H9 (cell line): Measurements from ENCODE around the gene TOR1A. TPM values are rescaled to one million over a fixed set of nuclear protein-coding genes. Genes with fewer than 3 reads are reported as not detected.

Experiments used
- DNase-seq: peaks from one replicate; pipeline ENCODE4 v3.0.0-alpha.2; 2017
- H2AFZ ChIP-seq: one replicate; pipeline ENCODE4 v1.6.1; 2013; ENCODE audit warnings: mild to moderate bottlenecking, low read length, control low read depth, moderate library complexity
- H2AK5ac ChIP-seq: 2 replicates; pipeline ENCODE4 v1.6.1; 2013; ENCODE audit warnings: low read length, control low read depth, mixed read lengths; ENCODE audit not compliant: insufficient read length
- H2BK120ac ChIP-seq: one replicate; pipeline ENCODE4 v1.6.1; 2013; ENCODE audit warnings: low read depth, mild to moderate bottlenecking, low read length, control low read depth, inconsistent platforms; ENCODE audit not compliant: poor library complexity, severe bottlenecking
- H2BK12ac ChIP-seq: 2 replicates; pipeline ENCODE4 v1.6.1; 2013; ENCODE audit warnings: low read length, control low read depth, mixed read lengths, low read depth; ENCODE audit not compliant: insufficient read length
- H2BK15ac ChIP-seq: 2 replicates; pipeline ENCODE4 v1.6.1; 2013; ENCODE audit warnings: low read depth, low read length, control low read depth
- H2BK20ac ChIP-seq: one replicate; pipeline ENCODE4 v1.6.1; 2013; ENCODE audit warnings: low read depth, mild to moderate bottlenecking, low read length, control low read depth, inconsistent platforms; ENCODE audit not compliant: poor library complexity, severe bottlenecking
- H2BK5ac ChIP-seq: 2 replicates; pipeline ENCODE4 v1.6.1; 2013; ENCODE audit warnings: low read length, control low read depth, mixed read lengths; ENCODE audit not compliant: insufficient read length
- H3K14ac ChIP-seq: 2 replicates; pipeline ENCODE4 v1.6.1; 2013; ENCODE audit warnings: low read length, control low read depth; ENCODE audit not compliant: insufficient read depth
- H3K18ac ChIP-seq: 2 replicates; pipeline ENCODE4 v1.6.1; 2013; ENCODE audit warnings: low read depth, mild to moderate bottlenecking, mixed read lengths, low read length, control low read depth; ENCODE audit not compliant: insufficient read length
- H3K23ac ChIP-seq: 2 replicates; pipeline ENCODE4 v1.6.1; 2013; ENCODE audit warnings: low read length, control low read depth, mixed read lengths, low read depth; ENCODE audit not compliant: insufficient read length
- H3K23me2 ChIP-seq: 2 replicates; pipeline ENCODE4 v1.6.1; 2013; ENCODE audit warnings: low read depth, mild to moderate bottlenecking, mixed read lengths, low read length, control low read depth; ENCODE audit not compliant: insufficient read length, poor library complexity, severe bottlenecking
- H3K27ac ChIP-seq: 2 replicates; pipeline ENCODE4 v1.5.1; 2013; ENCODE audit warnings: low read length, control low read depth, mixed read lengths, low read depth; ENCODE audit not compliant: insufficient read length
- H3K27me3 ChIP-seq: 2 replicates; pipeline ENCODE4 v1.6.1; 2013; ENCODE audit warnings: low read length, control low read depth, inconsistent platforms; ENCODE audit not compliant: insufficient read depth
- H3K4ac ChIP-seq: 2 replicates; pipeline ENCODE4 v1.6.1; 2013; ENCODE audit warnings: low read depth, mild to moderate bottlenecking, control low read depth, inconsistent platforms, low read length, moderate library complexity
- H3K4me1 ChIP-seq: 2 replicates; pipeline ENCODE4 v1.6.1; 2013; ENCODE audit warnings: low read length, control low read depth, inconsistent platforms; ENCODE audit not compliant: insufficient read depth
- H3K4me2 ChIP-seq: 2 replicates; pipeline ENCODE4 v1.6.1; 2013; ENCODE audit warnings: low read length, control low read depth, mixed read lengths; ENCODE audit not compliant: insufficient read length, insufficient read depth
- H3K56ac ChIP-seq: 2 replicates; pipeline ENCODE4 v1.6.1; 2013; ENCODE audit warnings: low read depth, mild to moderate bottlenecking, mixed read lengths, low read length, control low read depth; ENCODE audit not compliant: insufficient read length
- H3K79me1 ChIP-seq: 2 replicates; pipeline ENCODE4 v1.6.1; 2013; ENCODE audit warnings: low read depth, mild to moderate bottlenecking, moderate library complexity, low read length, control low read depth, inconsistent platforms; ENCODE audit not compliant: insufficient read depth, poor library complexity, severe bottlenecking
- H3K79me2 ChIP-seq: 2 replicates; pipeline ENCODE4 v1.6.1; 2013; ENCODE audit warnings: low read length, control low read depth, inconsistent platforms; ENCODE audit not compliant: insufficient read depth
- H3K9ac ChIP-seq: 2 replicates; pipeline ENCODE4 v1.6.1; 2013; ENCODE audit warnings: low read length, control low read depth, mixed read lengths; ENCODE audit not compliant: insufficient read length; ENCODE audit errors: extremely low read depth
- H3K9me3 ChIP-seq: one replicate; pipeline ENCODE4 v1.6.1; 2013; ENCODE audit warnings: low read depth, low read length, inconsistent platforms; ENCODE audit not compliant: control insufficient read depth
- H3T11ph ChIP-seq: one replicate; pipeline ENCODE4 v1.6.1; 2013; ENCODE audit warnings: mild to moderate bottlenecking, low read length, control low read depth, inconsistent platforms
- H4K20me1 ChIP-seq: one replicate; pipeline ENCODE4 v1.6.1; 2013; ENCODE audit not compliant: control insufficient read depth, insufficient read length, insufficient read depth
- H4K5ac ChIP-seq: 2 replicates; pipeline ENCODE4 v1.6.1; 2013; ENCODE audit warnings: low read depth, mild to moderate bottlenecking, mixed read lengths, low read length, control low read depth; ENCODE audit not compliant: insufficient read length
- H4K8ac ChIP-seq: replicated peaks from 2 replicates; pipeline ENCODE4 v1.6.1; 2013; ENCODE audit warnings: low read length, control low read depth, mixed read lengths, low read depth; ENCODE audit not compliant: insufficient read length
- H4K91ac ChIP-seq: 2 replicates; pipeline ENCODE4 v1.6.1; 2013; ENCODE audit warnings: low read depth, mild to moderate bottlenecking, moderate library complexity, mixed read lengths, low read length, control low read depth; ENCODE audit not compliant: insufficient read length
- H3K27ac Mint-ChIP-seq, 3 experiments: 2 replicates in 2 of 3; 3 replicates in 1 of 3; pipeline ENCODE4 v1.8.0; 2020 to 2021; ENCODE audit warnings: mixed read lengths in 3 of 3, mild to moderate bottlenecking in 1 of 3, moderate library complexity in 1 of 3
- H3K27me3 Mint-ChIP-seq: 2 replicates; pipeline ENCODE4 v1.8.0; 2021; ENCODE audit warnings: low read depth, mild to moderate bottlenecking, moderate library complexity, mixed read lengths
- H3K36me3 Mint-ChIP-seq, 3 experiments: 2 replicates in 2 of 3; 3 replicates in 1 of 3; pipeline ENCODE4 v1.8.0; 2020 to 2021; ENCODE audit warnings: low read depth in 3 of 3, mixed read lengths in 3 of 3; ENCODE audit not compliant: insufficient read depth in 1 of 3
- H3K4me1 Mint-ChIP-seq, 2 experiments: 2 replicates each; pipeline ENCODE4 v1.8.0; 2020; ENCODE audit warnings: mixed read lengths in 2 of 2
- H3K4me3 Mint-ChIP-seq, 2 experiments: 2 replicates in 1 of 2; 3 replicates in 1 of 2; pipeline ENCODE4 v1.8.0; 2020 to 2021; ENCODE audit warnings: mild to moderate bottlenecking in 2 of 2, mixed read lengths in 2 of 2, moderate library complexity in 1 of 2
- H3K9me3 Mint-ChIP-seq, 2 experiments: 2 replicates in 1 of 2; 3 replicates in 1 of 2; pipeline ENCODE4 v1.8.0; 2020; ENCODE audit warnings: mild to moderate bottlenecking in 2 of 2, mixed read lengths in 2 of 2, moderate library complexity in 1 of 2
- CTCF ChIP-seq: fragments of 200-600 bp; sonication (generic); conservative IDR thresholded peaks from 3 replicates; pipeline ENCODE4 v1.8.0; 2021; ENCODE audit warnings: antibody characterized with exemption, mild to moderate bottlenecking
- WGBS: extraction: QIAGEN DNeasy Blood & Tissue Kit; methylation state at CpG from one replicate; pipeline ENCODE4 v1.1.7; 2013; ENCODE audit warnings: missing lambda C conversion rate, low lambda C conversion rate, mixed read lengths; ENCODE audit not compliant: insufficient read length; ENCODE audit errors: extremely low coverage; 5-methylcytosine and 5-hydroxymethylcytosine counted together
- total RNA-seq: library from RNA; stranded (reverse); gene quantifications from 2 replicates; pipeline ENCODE4 v1.2.1, GENCODE V29; 2021

TOR1A gene
- total RNA-seq, 1 experiment from 2014 or later, result 60.1 TPM

DNA sequence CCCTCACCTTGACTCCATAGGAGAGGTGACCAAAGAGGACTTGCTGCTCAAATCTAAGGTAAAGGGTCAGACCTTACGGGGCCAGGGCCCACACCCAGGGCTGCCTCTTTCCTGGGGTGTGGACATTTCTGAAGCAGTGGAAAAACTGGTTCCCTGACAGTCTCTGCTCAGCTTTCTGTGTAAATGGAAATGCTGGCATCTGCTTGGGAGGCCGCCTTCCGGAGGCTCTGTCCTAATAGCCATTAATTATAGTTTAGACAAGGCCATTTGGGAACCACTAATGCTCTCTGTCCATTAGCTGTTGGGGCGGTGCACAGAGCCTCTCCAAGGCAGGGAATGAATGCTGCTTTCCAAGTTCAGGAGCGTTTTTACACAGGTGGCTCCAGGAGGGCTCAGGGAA lies 28.6 kb upstream of the TOR1A start:
- Histone ChIP-seq H4K20me1 (no peaks in the 10 kb centered on the region), H4K91ac (no peak overlapping the region), H2AK5ac (no peak overlapping the region), H4K5ac (no peak overlapping the region), H2BK15ac (no peak overlapping the region), H3K23ac (no peak overlapping the region), H3K4ac (no peak overlapping the region), H3K4me2 (no peak overlapping the region), H3K9me3 (no peaks in the 10 kb centered on the region), H2BK20ac (no peak overlapping the region), H3K14ac (no peak overlapping the region), H3K79me1 (no peaks in the 10 kb centered on the region), H4K8ac (no peak overlapping the region), H3K79me2 (no peaks in the 10 kb centered on the region), H3K18ac (no peak overlapping the region), H3K4me1 (no peaks in the 10 kb centered on the region), H3K23me2 (no peaks in the 10 kb centered on the region), H2BK120ac (no peak overlapping the region), H2BK12ac (no peak overlapping the region), H3K56ac (no peak overlapping the region), H3T11ph (no peak overlapping the region), H3K27ac (no peak overlapping the region), H2BK5ac (no peak overlapping the region), H2AFZ (no peak overlapping the region), H3K9ac (no peak overlapping the region), H3K27me3 (no peaks in the 10 kb centered on the region)
- H3K4me3 Mint-ChIP-seq, result no peak overlapping the region
- no peak for DNase-seq
- no CpG with 5 or more reads among the region's 5 CpGs for WGBS
- TF ChIP-seq CTCF, result no peak
- H3K27me3 Mint-ChIP-seq, result no peaks in the 10 kb centered on the region
- no peaks in the 10 kb centered on the region for H3K4me1 Mint-ChIP-seq
- no peak overlapping the region for H3K27ac Mint-ChIP-seq
- no peaks in the 10 kb centered on the region for H3K9me3 Mint-ChIP-seq
- peaks cover 0 to 48% (median 21%) of the 10 kb centered on the region in 3 experiments; a peak in 6 of 7 replicates for H3K36me3 Mint-ChIP-seq
